Activated naive CD4-positive, alpha-beta T cell (primary cell): ENCODE measurements around the gene TBC1D10B.
"Not testable (repeated sequence)": the region's sequence is repeated elsewhere in the genome, so short reads cannot be mapped to it uniquely, and the experiment has no call there.

Experiments used
- DNase-seq, 4 experiments: peaks; one replicate each; lab custom pipeline; 2025; lab: John Stamatoyannopoulos, UW

TBC1D10B gene

GRCh38 chr16:30397776-30398660 is 27.7 kb upstream of the TBC1D10B start:
- no peak for DNase-seq

GRCh38 chr16:30397056-30397455 is 26.8 kb upstream of the TBC1D10B start:
- no peak for DNase-seq

GRCh38 chr16:30396627-30397026 is 26.3 kb upstream of the TBC1D10B start:
- not testable (repeated sequence) for DNase-seq

GRCh38 chr16:30395992-30396585 is 25.8 kb upstream of the TBC1D10B start:
- no peak for DNase-seq

GRCh38 chr16:30395155-30395991 is 25.1 kb upstream of the TBC1D10B start, which contains the start of gene ZNF48:
Gene ZNF48 (plus strand): TSS chr16:30395420. CDS start chr16:30395795, 375 bp downstream.
- DNase-seq: peak in 1 of 4 experiments; percentile 56

GRCh38 chr16:30394592-30395154 is 24.4 kb upstream of the TBC1D10B start:
- DNase-seq: no peak

GRCh38 chr16:30383521-30383920 is 13.2 kb upstream of the TBC1D10B start:
- DNase-seq: no peak

GRCh38 chr16:30382111-30382881 is 12.0 kb upstream of the TBC1D10B start, which contains the start of gene SEPTIN1:
Gene SEPTIN1 (minus strand): TSS chr16:30382561. CDS start chr16:30382542, 19 bp downstream.
- peak; percentile 34 to 68 (median 50) for DNase-seq

- no peak for DNase-seq
Measured at GRCh38 chr16:30381291-30382041, 11.2 kb upstream of the TBC1D10B start.

- DNase-seq: no peak
Measured at GRCh38 chr16:30380803-30381208, 10.5 kb upstream of the TBC1D10B start.

- no peak for DNase-seq
Measured at GRCh38 chr16:30380072-30380802, 9.9 kb upstream of the TBC1D10B start.

- no peak for DNase-seq
Measured at GRCh38 chr16:30379158-30379783, 9.0 kb upstream of the TBC1D10B start.

GRCh38 chr16:30378236-30379157 is 8.2 kb upstream of the TBC1D10B start:
- DNase-seq: peak; percentile 98 to 100 (median 99)

- peak; percentile 54 to 90 (median 73) for DNase-seq
Measured at GRCh38 chr16:30377812-30378235, 7.5 kb upstream of the TBC1D10B start.

- no peak for DNase-seq
Measured at GRCh38 chr16:30377050-30377811, 6.9 kb upstream of the TBC1D10B start.

GRCh38 chr16:30376461-30376902 is 6.2 kb upstream of the TBC1D10B start:
- DNase-seq: no peak

- DNase-seq: no peak
Measured at GRCh38 chr16:30375864-30376263, 5.6 kb upstream of the TBC1D10B start.
